ENCODE measurements around the gene CCDC43.
"Not testable (repeated sequence)": the region's sequence is repeated elsewhere in the genome, so short reads cannot be mapped to it uniquely, and the experiment has no call there.

CCDC43 gene, protein sequence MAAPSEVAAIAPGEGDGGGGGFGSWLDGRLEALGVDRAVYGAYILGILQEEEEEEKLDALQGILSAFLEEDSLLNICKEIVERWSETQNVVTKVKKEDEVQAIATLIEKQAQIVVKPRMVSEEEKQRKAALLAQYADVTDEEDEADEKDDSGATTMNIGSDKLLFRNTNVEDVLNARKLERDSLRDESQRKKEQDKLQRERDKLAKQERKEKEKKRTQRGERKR

DNA sequence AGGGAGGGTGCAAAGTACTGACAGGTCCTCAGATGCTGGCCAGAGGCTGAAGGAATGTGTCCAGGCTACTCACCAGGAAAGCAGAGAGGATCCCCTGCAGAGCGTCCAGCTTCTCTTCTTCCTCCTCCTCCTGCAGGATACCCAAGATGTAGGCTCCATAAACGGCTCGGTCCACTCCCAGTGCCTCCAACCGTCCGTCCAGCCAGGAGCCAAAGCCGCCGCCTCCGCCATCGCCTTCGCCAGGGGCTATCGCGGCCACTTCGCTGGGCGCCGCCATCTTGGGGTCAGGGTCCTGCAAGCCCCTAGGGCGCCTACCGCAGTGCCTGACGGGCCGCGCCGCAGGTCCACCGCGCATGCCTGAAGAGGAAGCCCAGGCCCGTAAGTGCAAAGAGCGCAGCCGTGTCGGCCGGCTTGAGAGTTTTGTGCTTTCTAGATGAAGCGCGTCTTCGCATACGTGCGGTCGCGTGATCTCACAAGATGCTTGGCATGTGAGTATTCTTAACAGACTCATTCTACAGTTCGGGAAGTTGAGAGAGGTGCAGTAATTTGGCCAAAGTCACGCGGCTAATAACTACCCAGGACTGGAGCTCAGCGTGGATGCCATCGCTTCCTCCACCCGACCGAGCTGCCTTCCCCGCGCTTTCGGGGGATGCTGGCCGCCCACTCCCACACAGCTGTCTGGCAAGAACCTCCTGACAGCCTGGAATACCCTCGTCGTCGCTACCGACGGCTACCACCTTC, at the start of gene CCDC43:
TSS of gene CCDC43 (minus strand) at position 300 of the 741 bp plus-strand sequence. CDS start at position 277, 23 bp downstream.
- DNase-seq, result peak; percentile 95

- no peak for DNase-seq
Observed at GRCh38 chr17:44738214-44738906, 48.8 kb upstream of the CCDC43 start.

- DNase-seq, result no peak
Observed at GRCh38 chr17:44736551-44737240, 47.1 kb upstream of the CCDC43 start.

DNA sequence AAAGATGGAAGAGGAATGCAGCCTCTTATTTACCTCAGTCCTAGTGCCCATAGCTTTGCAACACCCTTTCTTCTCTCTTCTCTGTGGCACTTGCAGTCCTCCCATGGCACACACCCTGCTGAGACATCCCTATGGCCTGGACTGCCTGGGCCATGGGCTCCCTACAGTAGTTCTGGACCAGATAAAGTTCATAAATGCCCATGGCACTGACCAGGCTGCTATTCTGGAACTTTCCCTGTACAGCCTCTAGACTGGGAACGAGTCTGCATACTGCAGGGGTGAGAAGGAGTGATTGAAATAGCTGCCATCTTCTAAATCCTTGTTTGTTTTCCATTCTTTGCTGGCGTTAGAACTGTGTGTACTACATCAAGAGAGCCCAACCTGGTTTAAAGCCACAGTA, 44.7 kb upstream of the CCDC43 start:
- DNase-seq, result no peak

DNA sequence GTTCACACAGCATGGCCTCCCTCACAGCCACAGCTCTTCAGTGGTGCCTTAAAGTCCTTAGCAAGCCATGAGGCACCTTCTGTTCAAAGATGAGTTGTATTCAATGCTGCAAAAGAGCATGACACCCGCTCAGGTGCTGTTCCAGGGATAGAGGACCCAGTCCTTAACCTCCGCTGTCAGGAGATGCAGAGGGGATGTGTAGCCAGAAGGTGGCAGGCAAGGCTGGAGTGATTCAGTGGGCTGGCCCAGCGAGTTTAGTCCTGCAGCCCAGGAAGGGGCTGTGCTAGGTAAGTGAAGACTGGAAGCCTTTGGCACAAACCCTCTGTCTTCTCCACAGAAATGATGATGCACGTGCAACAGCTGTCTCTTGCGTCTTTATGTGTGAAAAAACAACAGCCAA, 44.2 kb upstream of the CCDC43 start:
- no peak for DNase-seq

DNA sequence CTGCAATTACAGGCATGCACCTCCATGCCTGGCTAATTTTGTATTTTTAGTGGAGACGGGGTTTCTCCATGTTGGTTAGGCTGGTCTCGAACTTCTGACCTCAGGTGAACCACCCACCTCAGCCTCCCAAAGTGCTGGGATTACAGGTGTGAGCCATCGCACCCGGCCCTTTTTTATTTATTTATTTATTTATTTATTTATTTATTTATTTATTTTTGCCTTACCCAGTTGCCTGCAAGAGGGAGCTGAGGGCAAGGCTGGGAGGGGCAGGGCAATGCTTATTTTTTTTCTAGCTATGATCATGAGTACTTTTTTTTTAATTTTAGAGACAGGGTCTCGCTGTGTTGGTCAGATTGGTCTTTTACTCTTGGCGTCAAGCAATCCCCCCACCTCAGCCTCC, 36.5 kb upstream of the CCDC43 start:
- not testable (repeated sequence) for DNase-seq

DNA sequence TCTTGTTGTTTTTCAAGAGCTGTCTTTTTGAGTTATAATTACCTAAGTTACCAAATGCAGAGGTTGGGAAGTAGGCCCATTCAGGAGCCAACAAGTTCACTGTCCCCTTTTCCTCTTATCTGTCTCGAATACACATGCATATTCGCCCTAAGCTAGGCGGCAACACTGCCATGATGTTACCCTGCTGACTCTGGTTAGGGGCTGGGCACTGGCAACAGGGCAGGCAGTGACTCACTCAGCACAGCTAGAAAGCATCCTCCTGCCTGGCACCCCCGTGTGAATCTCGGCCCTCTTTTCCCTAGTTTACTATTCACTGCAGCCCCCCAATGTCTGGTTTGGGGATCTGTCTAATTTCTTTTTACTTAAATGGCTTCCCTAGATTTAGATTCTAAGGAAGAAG, 32.7 kb upstream of the CCDC43 start:
- DNase-seq, result no peak

- DNase-seq, result no peak
Observed at GRCh38 chr17:44719444-44719843, 29.9 kb upstream of the CCDC43 start.

DNA sequence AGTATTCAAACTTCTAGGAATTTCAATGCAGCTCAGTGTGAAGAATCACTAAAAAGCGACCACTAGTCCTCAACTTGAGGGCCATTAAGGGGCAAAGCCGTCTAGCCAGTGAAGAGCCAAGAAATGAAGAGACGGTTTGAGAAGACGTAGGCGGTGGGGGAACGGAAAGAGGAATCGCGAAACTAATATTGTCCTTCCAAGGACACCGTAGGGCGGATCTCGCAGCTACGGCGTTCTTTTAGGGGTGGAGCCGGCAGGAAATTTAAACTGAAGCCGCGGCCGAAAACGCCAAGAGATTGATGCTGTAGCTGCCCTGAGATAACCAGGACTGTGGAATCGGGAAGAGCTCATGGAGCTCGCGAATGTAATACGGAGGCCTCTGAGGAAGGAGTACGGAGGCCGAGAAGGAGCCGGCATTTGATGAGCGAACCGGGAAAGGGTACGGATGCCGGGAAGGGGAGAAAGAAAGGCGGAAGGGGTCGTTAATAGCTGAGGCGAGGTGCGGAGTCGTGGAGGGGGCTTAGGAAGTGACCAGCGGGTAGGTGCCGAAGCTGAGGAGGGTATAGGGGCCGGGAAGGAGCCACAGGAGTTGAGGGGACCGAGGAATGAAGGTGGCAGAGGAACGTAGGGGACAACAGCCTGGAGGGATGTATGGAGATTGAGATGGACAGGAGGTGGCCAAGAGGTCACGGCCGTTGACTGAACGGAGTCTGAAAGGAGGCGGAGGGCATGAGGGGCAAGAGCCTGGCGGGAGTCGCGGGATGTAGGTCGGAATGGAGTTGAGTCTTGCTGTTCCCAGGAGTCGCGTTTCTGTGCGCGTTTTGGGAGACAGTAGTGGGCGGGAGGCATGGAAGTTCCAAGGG, 19.1 kb upstream of the CCDC43 start, which contains the start of gene DBF4B:
TSS of gene DBF4B (plus strand) at position 265 of the 863 bp plus-strand sequence. CDS start at position 421, 156 bp downstream.
- DNase-seq, result peak; percentile 90

DNA sequence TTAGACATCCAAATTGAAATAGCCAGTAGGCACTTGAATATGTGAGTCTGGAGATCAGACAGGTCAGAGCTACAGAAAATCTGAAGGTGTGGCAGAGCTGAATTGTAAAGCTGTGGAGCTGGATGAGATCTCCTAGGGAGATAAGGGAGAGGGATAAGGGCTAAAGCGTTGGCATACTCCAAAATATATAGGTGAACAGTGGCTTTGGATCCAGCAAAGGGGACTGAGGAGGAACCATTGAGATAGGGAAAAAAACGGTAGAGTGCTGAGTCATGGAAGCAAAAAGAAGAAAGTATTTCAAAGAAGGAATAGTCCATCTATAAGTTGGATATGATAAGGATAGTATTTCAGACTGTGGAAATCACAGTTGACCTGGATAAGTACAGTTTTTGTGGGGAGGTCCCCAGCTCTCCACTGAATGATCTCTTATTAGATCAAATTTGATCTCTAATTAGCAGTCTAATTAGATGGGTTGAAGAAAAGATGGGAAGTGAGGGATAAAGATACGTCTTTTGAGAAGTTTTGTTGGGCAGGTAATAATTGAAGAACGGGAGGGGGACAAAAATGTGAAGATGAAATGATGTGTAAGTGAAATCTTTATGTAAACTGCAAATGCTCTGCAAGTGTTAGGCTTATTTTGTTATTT, 18.3 kb upstream of the CCDC43 start:
- DNase-seq, result no peak

- not testable (repeated sequence) for DNase-seq
Observed at GRCh38 chr17:44700288-44700687, 10.7 kb upstream of the CCDC43 start.

- no peak for DNase-seq
Observed at GRCh38 chr17:44693609-44694008, 4.0 kb upstream of the CCDC43 start.

GRCh38 chr17:44690746-44691306, 1.2 kb upstream of the CCDC43 start:
- DNase-seq, result peak; percentile 36

GRCh38 chr17:44688675-44689476, 700 bp downstream of the CCDC43 start:
- no peak for DNase-seq

DNA sequence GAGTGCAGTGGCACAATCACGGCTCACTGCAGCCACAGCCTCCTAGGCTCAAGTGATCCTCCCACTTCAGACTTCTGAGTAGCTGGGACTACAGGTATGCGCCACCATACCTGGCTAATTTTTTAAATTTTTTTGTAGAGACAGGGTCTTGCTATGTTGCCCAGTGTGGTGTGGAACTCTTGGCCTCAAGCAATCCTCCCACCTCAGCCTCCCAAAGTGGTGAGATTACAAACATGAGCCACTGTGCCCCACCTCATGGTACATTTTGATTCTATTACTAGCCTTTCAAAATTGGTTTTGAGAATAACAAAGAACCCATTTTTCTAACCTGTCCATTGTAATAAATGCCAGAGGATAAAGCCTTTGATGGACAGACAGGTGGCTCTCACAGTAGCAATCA, 1.4 kb downstream of the CCDC43 start:
- DNase-seq, result no peak

- no peak for DNase-seq
Observed at GRCh38 chr17:44687756-44688155, 1.8 kb downstream of the CCDC43 start.

DNA sequence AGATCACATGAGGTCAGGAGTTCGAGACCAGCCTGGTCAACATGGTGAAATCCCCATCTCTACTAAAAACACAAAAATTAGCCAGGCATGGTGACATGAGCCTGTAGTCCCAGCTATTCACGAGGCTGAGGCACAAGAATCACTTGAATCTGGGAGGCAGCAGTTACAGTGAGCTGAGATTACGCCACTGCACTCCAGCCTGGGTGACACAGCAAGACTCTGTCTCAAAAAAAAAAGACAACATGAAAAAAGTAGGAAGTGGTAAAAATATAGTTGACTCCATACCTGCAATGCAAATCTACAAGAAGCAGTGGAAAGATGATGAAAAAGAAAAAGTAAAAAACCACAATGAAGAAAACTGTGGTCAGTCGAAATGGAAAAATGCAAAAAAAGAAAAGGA, 6.3 kb downstream of the CCDC43 start:
- not testable (repeated sequence) for DNase-seq

- DNase-seq, result no peak
Observed at GRCh38 chr17:44677136-44677535, 12.4 kb downstream of the CCDC43 start.

DNA sequence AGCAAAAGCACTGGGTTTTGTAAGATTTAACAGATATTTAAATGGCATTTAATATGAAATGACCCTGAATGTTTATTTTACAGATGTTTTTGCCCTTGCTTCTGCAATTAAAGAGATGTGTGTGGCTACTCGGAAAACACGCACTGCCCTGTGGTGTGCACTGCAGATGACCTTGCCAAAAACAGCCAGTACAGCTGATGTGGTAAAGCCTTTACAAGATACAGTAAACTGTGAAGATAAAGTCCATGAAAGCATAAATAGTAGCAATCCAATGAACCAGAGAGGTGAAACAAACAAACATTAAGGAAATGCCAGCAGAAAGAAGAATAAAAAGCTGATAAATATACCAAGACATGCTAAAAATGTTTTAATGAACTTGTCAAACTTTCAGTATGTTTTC, 15.7 kb downstream of the CCDC43 start:
- no peak for DNase-seq

DNA sequence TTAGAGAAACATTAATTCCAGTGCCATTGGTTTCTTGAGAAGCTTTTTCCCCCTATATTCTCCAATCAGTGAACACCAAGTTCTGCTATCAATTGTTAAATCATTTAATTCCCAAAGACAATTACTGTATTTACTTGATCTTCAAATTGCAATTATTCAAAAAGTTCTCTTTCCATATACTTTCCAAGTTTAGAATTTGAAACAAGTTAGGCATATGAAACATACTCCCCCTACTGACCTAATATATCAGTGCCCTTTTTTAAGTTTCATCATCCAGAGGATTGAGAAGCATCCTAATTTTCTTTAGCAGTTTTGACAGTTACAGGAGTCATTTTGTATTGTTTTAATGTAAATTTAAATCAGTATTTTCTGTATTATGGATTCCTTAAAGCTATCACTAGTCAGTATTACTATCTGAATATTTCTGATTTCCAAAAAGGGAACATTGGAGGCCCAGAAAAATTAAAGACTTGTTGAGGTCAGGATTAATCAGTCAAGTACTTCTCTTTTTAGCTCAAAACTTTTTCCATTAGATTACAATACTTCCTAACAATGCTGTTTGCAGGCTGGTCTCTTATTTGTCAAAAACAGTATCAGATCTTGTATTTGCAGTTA, 17.0 kb downstream of the CCDC43 start:
- peak; percentile 8 for DNase-seq
